Neuronal stem cell (in vitro differentiated cells): Measurements from ENCODE around the gene FAM177B.
A peak's percentile ranks its signal among the peaks of the same experiment; 100 is the strongest.

Source experiments
- DNase-seq: peaks from one replicate; pipeline ENCODE4 v3.0.0-alpha.2; 2013; ENCODE audit warnings: low spot score
- H2AFZ ChIP-seq: one replicate; pipeline ENCODE4 v1.6.1; 2013; ENCODE audit warnings: mild to moderate bottlenecking, low read length, inconsistent platforms
- H2AK5ac ChIP-seq: 2 replicates; pipeline ENCODE4 v1.6.1; 2013; ENCODE audit warnings: low read depth, mild to moderate bottlenecking, inconsistent platforms, low read length, moderate library complexity, mixed read lengths
- H2BK120ac ChIP-seq: 2 replicates; pipeline ENCODE4 v1.6.1; 2013; ENCODE audit warnings: low read depth, mild to moderate bottlenecking, inconsistent platforms, low read length, moderate library complexity, mixed read lengths
- H2BK12ac ChIP-seq: one replicate; pipeline ENCODE4 v1.6.1; 2013; ENCODE audit warnings: low read length, inconsistent platforms
- H2BK15ac ChIP-seq: 2 replicates; pipeline ENCODE4 v1.6.1; 2013; ENCODE audit warnings: mild to moderate bottlenecking, low read length, inconsistent platforms, mixed read lengths
- H2BK5ac ChIP-seq: one replicate; pipeline ENCODE4 v1.6.1; 2013; ENCODE audit warnings: inconsistent platforms, mild to moderate bottlenecking, low read length, moderate library complexity
- H3K14ac ChIP-seq: one replicate; pipeline ENCODE4 v1.6.1; 2013; ENCODE audit warnings: low read length, inconsistent platforms
- H3K18ac ChIP-seq: 2 replicates; pipeline ENCODE4 v1.6.1; 2013; ENCODE audit warnings: low read length, inconsistent platforms
- H3K23ac ChIP-seq: 2 replicates; pipeline ENCODE4 v1.6.1; 2013; ENCODE audit warnings: low read depth, mild to moderate bottlenecking, mixed read lengths, low read length, inconsistent platforms; ENCODE audit not compliant: poor library complexity
- H3K27ac ChIP-seq: replicated peaks from 3 replicates; pipeline ENCODE4 v1.5.1; 2013; ENCODE audit warnings: low read length, inconsistent platforms
- H3K27me3 ChIP-seq, 3 experiments: 2 replicates each; pipeline ENCODE4 v1.6.1; 2013; ENCODE audit warnings: low read length in 3 of 3, mild to moderate bottlenecking in 2 of 3, inconsistent platforms in 1 of 3, low read depth in 1 of 3, mixed read lengths in 1 of 3, moderate library complexity in 1 of 3; ENCODE audit not compliant: control insufficient read depth in 3 of 3, insufficient read depth in 3 of 3
- H3K36me3 ChIP-seq, 2 donors: replicated peaks in 1 of 2; 2 replicates each; pipeline ENCODE4 v1.6.1; 2013; ENCODE audit warnings: low read length in 2 of 2; ENCODE audit not compliant: control insufficient read depth in 2 of 2, insufficient read depth in 2 of 2
- H3K4ac ChIP-seq: 2 replicates; pipeline ENCODE4 v1.6.1; 2013; ENCODE audit warnings: inconsistent platforms, mild to moderate bottlenecking, low read length, moderate library complexity
- H3K4me1 ChIP-seq, 2 donors: 1 replicate in 1 of 2; 2 replicates in 1 of 2; pipeline ENCODE4 v1.6.1; 2013; ENCODE audit warnings: low read length in 2 of 2, low read depth in 1 of 2; ENCODE audit not compliant: control insufficient read depth in 2 of 2, insufficient read depth in 1 of 2
- H3K4me2 ChIP-seq: one replicate; pipeline ENCODE4 v1.6.1; 2013; ENCODE audit warnings: mild to moderate bottlenecking, low read length, inconsistent platforms; ENCODE audit not compliant: insufficient read depth, poor library complexity, severe bottlenecking
- H3K4me3 ChIP-seq, 2 donors: 2 replicates each; pipeline ENCODE4 v1.5.1; 2013; ENCODE audit warnings: low read length in 2 of 2, mild to moderate bottlenecking in 2 of 2, inconsistent platforms in 1 of 2, moderate library complexity in 1 of 2
- H3K79me1 ChIP-seq: one replicate; pipeline ENCODE4 v1.6.1; 2013; ENCODE audit warnings: low read depth, mild to moderate bottlenecking, inconsistent platforms, low read length, moderate library complexity
- H3K9ac ChIP-seq: one replicate; pipeline ENCODE4 v1.6.1; 2013; ENCODE audit warnings: mild to moderate bottlenecking, low read depth, low read length, inconsistent platforms; ENCODE audit not compliant: poor library complexity
- H3K9me3 ChIP-seq, 2 donors: replicated peaks in 1 of 2; 2 replicates each; pipeline versions ENCODE3 to v1.6.1; 2013; ENCODE audit warnings: low read length in 2 of 2, mild to moderate bottlenecking in 2 of 2, inconsistent platforms in 1 of 2, low read depth in 1 of 2, mixed read lengths in 1 of 2, moderate library complexity in 1 of 2; ENCODE audit not compliant: control insufficient read depth in 2 of 2, insufficient read depth in 1 of 2
- H4K8ac ChIP-seq: one replicate; pipeline ENCODE4 v1.6.1; 2013; ENCODE audit warnings: low read depth, mild to moderate bottlenecking, inconsistent platforms, low read length, moderate library complexity
- H4K91ac ChIP-seq: one replicate; pipeline ENCODE4 v1.6.1; 2013; ENCODE audit warnings: low read length, low read depth, mild to moderate bottlenecking, inconsistent platforms; ENCODE audit not compliant: poor library complexity
- WGBS, 2 donors: extraction: QIAGEN DNeasy Blood & Tissue Kit; methylation state at CpG; one replicate each; pipeline ENCODE4 v1.1.7; 2013; ENCODE audit warnings: missing lambda C conversion rate in 2 of 2, mixed read lengths in 1 of 2; ENCODE audit not compliant: insufficient read length in 2 of 2, insufficient replicate concordance in 1 of 2; ENCODE audit errors: extremely low coverage in 2 of 2; 5-methylcytosine and 5-hydroxymethylcytosine counted together

FAM177B gene

GRCh38 chr1:222790520-222790919, 53.5 kb downstream of the FAM177B start:
- no peak for DNase-seq
- Histone ChIP-seq H3K27ac (no peak overlapping the region), H2AFZ (no peak overlapping the region), H3K23ac (no peak overlapping the region), H3K4ac (no peak overlapping the region), H4K91ac (no peak overlapping the region), H2BK120ac (no peak overlapping the region), H4K8ac (no peak overlapping the region), H3K9me3 (peaks cover 0 to 3% of the 10 kb centered on the region in 2 donors), H3K36me3 (no peaks in the 10 kb centered on the region), H3K14ac (no peak overlapping the region), H3K4me2 (no peak overlapping the region), H2BK15ac (no peak overlapping the region), H3K9ac (no peak overlapping the region), H3K27me3 (peaks cover 0 to 6% (median 0%) of the 10 kb centered on the region in 3 experiments), H3K18ac (no peak overlapping the region), H3K4me1 (no peaks in the 10 kb centered on the region), H3K4me3 (no peak overlapping the region), H2AK5ac (no peak overlapping the region), H3K79me1 (no peaks in the 10 kb centered on the region), H2BK12ac (no peak overlapping the region), H2BK5ac (no peak overlapping the region)
- WGBS, 2 donors, result no CpG with 5 or more reads among the region's 4 CpGs

- DNase-seq, result no peak
- Histone ChIP-seq H3K18ac (no peak overlapping the region), H2BK12ac (no peak overlapping the region), H3K4me1 (no peaks in the 10 kb centered on the region), H3K9ac (no peak overlapping the region), H2AFZ (no peak overlapping the region), H2AK5ac (no peak overlapping the region), H3K4me2 (no peak overlapping the region), H3K23ac (no peak overlapping the region), H4K91ac (no peak overlapping the region), H3K4me3 (no peak overlapping the region), H2BK120ac (no peak overlapping the region), H3K4ac (no peak overlapping the region), H3K14ac (no peak overlapping the region), H3K36me3 (no peaks in the 10 kb centered on the region), H2BK15ac (no peak overlapping the region), H3K9me3 (peaks cover 0 to 8% of the 10 kb centered on the region in 2 donors), H3K79me1 (no peaks in the 10 kb centered on the region), H4K8ac (no peak overlapping the region), H3K27me3 (peaks cover 0 to 3% (median 0%) of the 10 kb centered on the region in 3 experiments), H2BK5ac (no peak overlapping the region), H3K27ac (no peak overlapping the region)
- no CpG with 5 or more reads among the region's 4 CpGs for WGBS, 2 donors
These were observed 54.2 kb downstream of the FAM177B start for GRCh38 chr1:222791006-222791710.

GRCh38 chr1:222792744-222793143, 55.7 kb downstream of the FAM177B start:
- Histone ChIP-seq H3K4me1 (no peaks in the 10 kb centered on the region), H2AFZ (no peak overlapping the region)
- DNase-seq, result no peak

DNA sequence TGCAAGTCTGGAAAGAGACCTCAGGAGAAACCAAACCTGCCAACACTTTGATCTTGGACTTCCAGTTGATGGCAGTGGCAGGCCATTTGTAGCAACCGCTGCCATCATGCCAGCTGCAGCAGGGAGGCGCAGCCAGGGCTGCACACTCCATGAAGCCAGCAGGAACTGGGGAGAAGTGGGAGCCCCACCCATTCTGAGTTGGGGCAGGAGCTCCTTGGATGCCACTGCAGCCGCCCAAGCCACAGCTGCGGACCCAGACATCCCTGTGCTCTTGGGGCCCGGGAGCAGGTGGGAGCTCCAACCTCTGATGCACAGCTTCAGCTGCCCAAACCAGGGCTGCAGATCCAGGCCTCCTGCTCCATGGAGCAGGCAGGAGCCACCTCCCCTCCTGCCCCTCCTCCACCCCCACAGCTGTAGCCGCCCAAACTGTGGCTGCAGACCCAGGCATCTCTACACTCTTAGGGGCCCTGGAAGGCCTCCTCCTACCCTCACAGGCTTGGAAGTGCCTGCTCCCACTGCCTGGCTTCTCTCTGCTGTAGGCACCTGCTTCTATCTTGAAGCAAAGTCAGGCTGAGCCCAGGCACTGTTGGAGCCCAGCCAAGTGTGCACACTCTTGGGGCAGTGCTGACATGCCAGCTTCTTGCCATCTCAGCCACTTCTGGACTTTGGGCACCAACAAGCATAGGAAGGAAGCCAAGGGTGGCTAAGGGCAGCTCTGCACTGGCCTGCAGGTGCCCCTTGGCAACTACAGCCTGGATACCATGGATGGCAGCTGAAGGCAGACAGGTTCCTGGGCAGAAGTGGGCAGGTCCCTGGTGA, 57.9 kb downstream of the FAM177B start:
- WGBS, 2 donors, result no CpG with 5 or more reads among the region's 6 CpGs
- Histone ChIP-seq H3K4me3 (no peak overlapping the region), H3K23ac (no peak overlapping the region), H3K9ac (peak overlapping the region; percentile 22), H3K9me3 (peaks cover 0 to 8% of the 10 kb centered on the region in 2 donors), H2BK15ac (peak overlapping the region; percentile 16), H2BK12ac (no peak overlapping the region), H3K14ac (no peak overlapping the region), H2AK5ac (peak overlapping the region; percentile 64), H3K4me2 (no peak overlapping the region), H2BK120ac (no peak overlapping the region), H3K27me3 (no peaks in the 10 kb centered on the region), H3K18ac (peak overlapping the region; percentile 12), H3K4me1 (peaks cover 0 to 2% of the 10 kb centered on the region in 2 donors), H4K91ac (no peak overlapping the region), H3K27ac (no peak overlapping the region), H4K8ac (no peak overlapping the region), H3K36me3 (no peaks in the 10 kb centered on the region), H2BK5ac (no peak overlapping the region), H3K79me1 (no peaks in the 10 kb centered on the region), H3K4ac (no peak overlapping the region), H2AFZ (no peak overlapping the region)
- DNase-seq, result no peak

More at GRCh38 chr1:222792744-222793143, 55.7 kb downstream of the FAM177B start:
- Histone ChIP-seq H2BK15ac (no peak overlapping the region), H3K23ac (no peak overlapping the region), H3K14ac (no peak overlapping the region), H3K4me3 (no peak overlapping the region), H4K91ac (no peak overlapping the region), H3K4me2 (no peak overlapping the region), H3K4ac (no peak overlapping the region), H3K27me3 (peaks cover 0 to 2% (median 0%) of the 10 kb centered on the region in 3 experiments), H2BK120ac (no peak overlapping the region), H3K79me1 (no peaks in the 10 kb centered on the region), H3K27ac (no peak overlapping the region), H3K9me3 (peaks cover 0 to 8% of the 10 kb centered on the region in 2 donors), H3K36me3 (no peaks in the 10 kb centered on the region), H4K8ac (no peak overlapping the region), H3K18ac (no peak overlapping the region), H2BK12ac (no peak overlapping the region), H2BK5ac (no peak overlapping the region), H3K9ac (no peak overlapping the region), H2AK5ac (no peak overlapping the region)
- WGBS, 2 donors, result no CpG with 5 or more reads among the region's 2 CpGs
